OCI-LY3 (cell line): Measurements from ENCODE around the gene NFAM1.

ENCODE experiments used
- H2AFZ ChIP-seq: fragments of 200-600, 300-600 bp; shearing (Covaris generic); 2 replicates; pipeline ENCODE4 v1.6.0; 2014; ENCODE audit warnings: antibody characterized with exemption, low read depth, low read length
- H3K27ac ChIP-seq: fragments of 200-600, 300-600 bp; sonication (generic); 2 replicates; pipeline ENCODE4 v1.5.1; 2014; ENCODE audit warnings: mild to moderate bottlenecking, low read length, moderate library complexity, mixed read lengths
- H3K27me3 ChIP-seq: fragments of 200-600, 300-600 bp; sonication (generic); 2 replicates; pipeline ENCODE4 v1.6.1; 2014; ENCODE audit warnings: low read depth, low read length, mixed read lengths
- H3K36me3 ChIP-seq: fragments of 200-600, 300-600 bp; sonication (generic); replicated peaks from 2 replicates; pipeline ENCODE3; 2014; ENCODE audit warnings: low read depth, low read length, mixed read lengths
- H3K4me1 ChIP-seq: fragments of 300-600, 200-600 bp; sonication (generic); 2 replicates; pipeline ENCODE4 v1.6.1; 2014; ENCODE audit warnings: low read length, mixed read lengths
- H3K4me2 ChIP-seq: fragments of 200-600, 300-600 bp; sonication (generic); 2 replicates; pipeline ENCODE4 v1.6.1; 2014; ENCODE audit warnings: low read length, mixed read lengths
- H3K4me3 ChIP-seq: fragments of 300-600, 200-600 bp; sonication (generic); 2 replicates; pipeline ENCODE4 v1.5.1; 2014; ENCODE audit warnings: antibody characterized with exemption, mild to moderate bottlenecking, low read length, moderate library complexity
- H3K79me2 ChIP-seq: fragments of 300-600, 200-600 bp; shearing (Covaris generic); 2 replicates; pipeline ENCODE4 v1.6.1; 2014; ENCODE audit warnings: mild to moderate bottlenecking, low read length, mixed read lengths
- H3K9ac ChIP-seq: fragments of 300-600, 200-600 bp; shearing (Covaris generic); 2 replicates; pipeline ENCODE4 v1.6.0; 2014; ENCODE audit warnings: mild to moderate bottlenecking, low read length, moderate library complexity
- H3K9me3 ChIP-seq: fragments of 200-600, 300-600 bp; shearing (Covaris generic); 2 replicates; pipeline ENCODE4 v1.6.1; 2014; ENCODE audit warnings: low read length, mixed read lengths; ENCODE audit not compliant: insufficient read depth
- H4K20me1 ChIP-seq: fragments of 200-600, 300-600 bp; sonication (generic); 2 replicates; pipeline ENCODE4 v1.6.1; 2016; ENCODE audit warnings: low read length, mixed read lengths; ENCODE audit not compliant: insufficient read depth
- CTCF ChIP-seq: fragments of 200-600, 300-600 bp; sonication (generic); IDR thresholded peaks from 2 replicates; pipeline ENCODE4 v1.5.1; 2014; ENCODE audit warnings: antibody characterized with exemption, low read length, low read depth
- EZH2phosphoT487 ChIP-seq: fragments of 200-600 bp; shearing (Covaris generic); IDR thresholded peaks from 2 replicates; pipeline ENCODE4 v1.6.1; 2018; ENCODE audit warnings: antibody characterized with exemption, mixed run types, low read depth

Gene NFAM1

GRCh38 chr22:42401535-42402334, 30.5 kb downstream of the NFAM1 start:
- Histone ChIP-seq H3K36me3 (no peaks in the 10 kb centered on the region), H3K9ac (no peak overlapping the region), H3K9me3 (no peaks in the 10 kb centered on the region), H3K4me2 (no peak overlapping the region), H4K20me1 (no peaks in the 10 kb centered on the region), H3K4me1 (peaks cover 13% of the 10 kb centered on the region), H3K27ac (no peak overlapping the region), H3K4me3 (no peak overlapping the region), H3K27me3 (peaks cover 47% of the 10 kb centered on the region), H2AFZ (no peak overlapping the region), H3K79me2 (no peaks in the 10 kb centered on the region)
- TF ChIP-seq CTCF, result no peak
- TF ChIP-seq EZH2phosphoT487, result no peak

GRCh38 chr22:42400811-42401534, 31.2 kb downstream of the NFAM1 start:
- Histone ChIP-seq H3K27me3 (peaks cover 41% of the 10 kb centered on the region), H3K27ac (no peak overlapping the region), H2AFZ (no peak overlapping the region), H3K4me2 (no peak overlapping the region), H3K79me2 (no peaks in the 10 kb centered on the region), H4K20me1 (no peaks in the 10 kb centered on the region), H3K4me1 (peaks cover 17% of the 10 kb centered on the region), H3K4me3 (no peak overlapping the region), H3K36me3 (no peaks in the 10 kb centered on the region), H3K9me3 (no peaks in the 10 kb centered on the region), H3K9ac (no peak overlapping the region)
- TF ChIP-seq CTCF (no peak), EZH2phosphoT487 (no peak)

GRCh38 chr22:42399315-42400271, 32.6 kb downstream of the NFAM1 start:
- no peak overlapping the region for H3K9ac ChIP-seq
- peaks cover 17% of the 10 kb centered on the region for H3K4me1 ChIP-seq
- H3K4me3 ChIP-seq, result no peak overlapping the region
- TF ChIP-seq EZH2phosphoT487 (no peak), CTCF (no peak)
- H3K36me3 ChIP-seq, result no peaks in the 10 kb centered on the region
- no peak overlapping the region for H2AFZ ChIP-seq
- H3K9me3 ChIP-seq, result no peaks in the 10 kb centered on the region
- H3K79me2 ChIP-seq, result no peaks in the 10 kb centered on the region
- peaks cover 28% of the 10 kb centered on the region for H3K27me3 ChIP-seq
- H3K27ac ChIP-seq, result no peak overlapping the region
- H3K4me2 ChIP-seq, result no peak overlapping the region
- H4K20me1 ChIP-seq, result no peaks in the 10 kb centered on the region
